Liver (tissue), 9 donors: Measurements from ENCODE around the gene CMTM7. TPM values are rescaled to one million over a fixed set of nuclear protein-coding genes. Genes with fewer than 3 reads are reported as not detected.

Experiments
- DNase-seq: peaks from one replicate; pipeline ENCODE4 v3.0.0-alpha.2; 2017; ENCODE audit warnings: low spot score
- H3K27ac ChIP-seq, 2 donors: one replicate each; pipeline ENCODE4 v1.7.0; 2013; ENCODE audit warnings: inconsistent platforms in 2 of 2, low read length in 2 of 2, control low read depth in 1 of 2, low read depth in 1 of 2, mild to moderate bottlenecking in 1 of 2
- H3K27me3 ChIP-seq, 4 donors: one replicate each; pipeline versions ENCODE4 v1.6.1 to v1.7.0; 2013; ENCODE audit warnings: low read length in 3 of 4, inconsistent platforms in 1 of 4, mild to moderate bottlenecking in 1 of 4, moderate library complexity in 1 of 4; ENCODE audit not compliant: control insufficient read depth in 4 of 4, insufficient read depth in 4 of 4
- H3K36me3 ChIP-seq, 4 donors: one replicate each; pipeline versions ENCODE4 v1.6.1 to v1.7.0; 2013; ENCODE audit warnings: low read length in 3 of 4, mild to moderate bottlenecking in 3 of 4, low read depth in 1 of 4, moderate library complexity in 1 of 4; ENCODE audit not compliant: control insufficient read depth in 4 of 4, insufficient read depth in 3 of 4
- H3K4me1 ChIP-seq, 4 donors: one replicate each; pipeline versions ENCODE4 v1.6.1 to v1.7.0; 2013; ENCODE audit warnings: low read length in 3 of 4, mild to moderate bottlenecking in 3 of 4, moderate library complexity in 1 of 4; ENCODE audit not compliant: control insufficient read depth in 4 of 4, insufficient read depth in 4 of 4
- H3K4me3 ChIP-seq, 3 donors: one replicate each; pipeline versions ENCODE4 v1.6.1 to v1.7.0; 2013; ENCODE audit warnings: low read length in 3 of 3, control low read depth in 1 of 3, low read depth in 1 of 3, mild to moderate bottlenecking in 1 of 3
- H3K9ac ChIP-seq, 2 donors: one replicate each; pipeline ENCODE4 v1.7.0; 2013; ENCODE audit warnings: low read length in 2 of 2, mild to moderate bottlenecking in 2 of 2, moderate library complexity in 2 of 2, control low read depth in 1 of 2, low read depth in 1 of 2
- H3K9me3 ChIP-seq, 4 donors: one replicate each; pipeline versions ENCODE4 v1.6.1 to v1.7.0; 2013; ENCODE audit warnings: low read length in 3 of 4; ENCODE audit not compliant: control insufficient read depth in 4 of 4
- ATF3 ChIP-seq: IDR thresholded peaks from 2 replicates; pipeline ENCODE4 v1.6.1; 2016; ENCODE audit warnings: antibody characterized with exemption
- EGR1 ChIP-seq, 2 donors: IDR thresholded peaks; 2 replicates each; pipeline ENCODE4 v1.6.1; 2016 to 2018; ENCODE audit warnings: antibody characterized with exemption in 2 of 2, low read depth in 2 of 2
- FOXA2 ChIP-seq: IDR thresholded peaks from 2 replicates; pipeline ENCODE4 v1.6.1; 2016; ENCODE audit warnings: antibody characterized with exemption
- HNF4A ChIP-seq, 2 donors: conservative IDR thresholded peaks; 2 replicates each; pipeline ENCODE4 v1.6.1; 2016; ENCODE audit warnings: antibody characterized with exemption in 2 of 2, mild to moderate bottlenecking in 2 of 2
- HNF4G ChIP-seq: IDR thresholded peaks from 2 replicates; pipeline ENCODE4 v1.6.1; 2016; ENCODE audit warnings: antibody characterized with exemption
- JUND ChIP-seq, 2 donors: IDR thresholded peaks; 2 replicates each; pipeline ENCODE4 v1.6.1; 2016; ENCODE audit warnings: antibody characterized with exemption in 2 of 2
- NR2F2 ChIP-seq: IDR thresholded peaks from 2 replicates; pipeline ENCODE4 v1.6.1; 2016; ENCODE audit warnings: antibody characterized with exemption
- RAD21 ChIP-seq, 2 donors: IDR thresholded peaks; 2 replicates each; pipeline ENCODE4 v1.6.1; 2016; ENCODE audit warnings: antibody characterized with exemption in 2 of 2, mild to moderate bottlenecking in 2 of 2
- RXRA ChIP-seq, 2 donors: IDR thresholded peaks; 2 replicates each; pipeline ENCODE4 v1.6.1; 2017 to 2018; ENCODE audit warnings: antibody characterized with exemption in 2 of 2, mild to moderate bottlenecking in 1 of 2
- SP1 ChIP-seq: IDR thresholded peaks from 2 replicates; pipeline ENCODE4 v1.6.1; 2018; ENCODE audit warnings: antibody characterized with exemption, mild to moderate bottlenecking
- TAF1 ChIP-seq: conservative IDR thresholded peaks from 2 replicates; pipeline ENCODE4 v1.6.1; 2016; ENCODE audit warnings: antibody characterized with exemption, mild to moderate bottlenecking
- YY1 ChIP-seq: IDR thresholded peaks from 2 replicates; pipeline ENCODE4 v1.6.1; 2016; ENCODE audit warnings: antibody characterized with exemption, mild to moderate bottlenecking
- WGBS: extraction: QIAGEN DNeasy Blood & Tissue Kit; methylation state at CpG from one replicate; pipeline ENCODE4 v1.1.7; 2013; 5-methylcytosine and 5-hydroxymethylcytosine counted together
- polyA plus RNA-seq, 2 donors: library from polyadenylated mRNA; stranded (reverse) in 1 of 2; unstranded in 1 of 2; fragments of 200-250 nt in 1 of 2; fragments of >200 nt in 1 of 2; fragmentation: Nextera tagmentation in 1 of 2; extraction: Ambion mirVana in 1 of 2; gene quantifications; one replicate each; pipeline versions ENCODE4 v1.2.1 to v1.2.3, GENCODE V29; 2013 to 2015
- total RNA-seq, 2 donors: library from RNA; depleted of rRNA; stranded (reverse); fragments of >200 nt; gene quantifications; one replicate each; pipeline ENCODE4 v1.2.3, GENCODE V29; 2014
- TF ChIP-seq, protein P1 (sequence below): IDR thresholded peaks from 2 replicates; pipeline ENCODE4 v1.6.1; 2016; ENCODE audit warnings: antibody characterized with exemption, mild to moderate bottlenecking
- TF ChIP-seq, protein P2 (sequence below): IDR thresholded peaks from 2 replicates; pipeline ENCODE4 v1.6.1; 2016; ENCODE audit warnings: antibody characterized with exemption
- TF ChIP-seq, protein P3 (sequence below): IDR thresholded peaks from 2 replicates; pipeline ENCODE4 v1.6.1; 2016; ENCODE audit warnings: antibody characterized with exemption
- TF ChIP-seq, protein P4 (sequence below): fragments of 150-350 bp; IDR thresholded peaks from 2 replicates; pipeline ENCODE4 v1.5.1; 2017; ENCODE audit warnings: improper control_type of control experiment, low read depth, low read length; ENCODE audit not compliant: missing input control
- donor health status: healthy.
- donor health status: healthy.
- donor health status: healthy.
- donor health status: healthy.
- donor health status: healthy.

CMTM7 gene
- total and polyA plus RNA-seq, 4 donors = 3.6 to 20.3 (median 4.1) TPM

GRCh38 chr3:32372213-32372490 lies 19.5 kb upstream of the CMTM7 start:
- TF ChIP-seq FOXA2 = no peak
- TF ChIP-seq RXRA (IDR thresholded peaks at IDR 0.05) = no peak
- no peak for TF ChIP-seq HNF4G
- no peak for TF ChIP-seq RAD21 (IDR thresholded peaks at IDR 0.05)
- no peak for TF ChIP-seq SP1
- no peak for TF ChIP-seq HNF4A (conservative IDR thresholded peaks at IDR 0.05)
- no peak for TF ChIP-seq JUND (IDR thresholded peaks at IDR 0.05)
- no peak for TF ChIP-seq ATF3
- TF ChIP-seq NR2F2 = no peak
- TF ChIP-seq EGR1 (IDR thresholded peaks at IDR 0.05; ENCODE audit: low read depth in 2 of 2) = no peak
- TF ChIP-seq TAF1 = no peak
- TF ChIP-seq, protein P1, sequence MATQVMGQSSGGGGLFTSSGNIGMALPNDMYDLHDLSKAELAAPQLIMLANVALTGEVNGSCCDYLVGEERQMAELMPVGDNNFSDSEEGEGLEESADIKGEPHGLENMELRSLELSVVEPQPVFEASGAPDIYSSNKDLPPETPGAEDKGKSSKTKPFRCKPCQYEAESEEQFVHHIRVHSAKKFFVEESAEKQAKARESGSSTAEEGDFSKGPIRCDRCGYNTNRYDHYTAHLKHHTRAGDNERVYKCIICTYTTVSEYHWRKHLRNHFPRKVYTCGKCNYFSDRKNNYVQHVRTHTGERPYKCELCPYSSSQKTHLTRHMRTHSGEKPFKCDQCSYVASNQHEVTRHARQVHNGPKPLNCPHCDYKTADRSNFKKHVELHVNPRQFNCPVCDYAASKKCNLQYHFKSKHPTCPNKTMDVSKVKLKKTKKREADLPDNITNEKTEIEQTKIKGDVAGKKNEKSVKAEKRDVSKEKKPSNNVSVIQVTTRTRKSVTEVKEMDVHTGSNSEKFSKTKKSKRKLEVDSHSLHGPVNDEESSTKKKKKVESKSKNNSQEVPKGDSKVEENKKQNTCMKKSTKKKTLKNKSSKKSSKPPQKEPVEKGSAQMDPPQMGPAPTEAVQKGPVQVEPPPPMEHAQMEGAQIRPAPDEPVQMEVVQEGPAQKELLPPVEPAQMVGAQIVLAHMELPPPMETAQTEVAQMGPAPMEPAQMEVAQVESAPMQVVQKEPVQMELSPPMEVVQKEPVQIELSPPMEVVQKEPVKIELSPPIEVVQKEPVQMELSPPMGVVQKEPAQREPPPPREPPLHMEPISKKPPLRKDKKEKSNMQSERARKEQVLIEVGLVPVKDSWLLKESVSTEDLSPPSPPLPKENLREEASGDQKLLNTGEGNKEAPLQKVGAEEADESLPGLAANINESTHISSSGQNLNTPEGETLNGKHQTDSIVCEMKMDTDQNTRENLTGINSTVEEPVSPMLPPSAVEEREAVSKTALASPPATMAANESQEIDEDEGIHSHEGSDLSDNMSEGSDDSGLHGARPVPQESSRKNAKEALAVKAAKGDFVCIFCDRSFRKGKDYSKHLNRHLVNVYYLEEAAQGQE = no peak
- TF ChIP-seq, protein P2, sequence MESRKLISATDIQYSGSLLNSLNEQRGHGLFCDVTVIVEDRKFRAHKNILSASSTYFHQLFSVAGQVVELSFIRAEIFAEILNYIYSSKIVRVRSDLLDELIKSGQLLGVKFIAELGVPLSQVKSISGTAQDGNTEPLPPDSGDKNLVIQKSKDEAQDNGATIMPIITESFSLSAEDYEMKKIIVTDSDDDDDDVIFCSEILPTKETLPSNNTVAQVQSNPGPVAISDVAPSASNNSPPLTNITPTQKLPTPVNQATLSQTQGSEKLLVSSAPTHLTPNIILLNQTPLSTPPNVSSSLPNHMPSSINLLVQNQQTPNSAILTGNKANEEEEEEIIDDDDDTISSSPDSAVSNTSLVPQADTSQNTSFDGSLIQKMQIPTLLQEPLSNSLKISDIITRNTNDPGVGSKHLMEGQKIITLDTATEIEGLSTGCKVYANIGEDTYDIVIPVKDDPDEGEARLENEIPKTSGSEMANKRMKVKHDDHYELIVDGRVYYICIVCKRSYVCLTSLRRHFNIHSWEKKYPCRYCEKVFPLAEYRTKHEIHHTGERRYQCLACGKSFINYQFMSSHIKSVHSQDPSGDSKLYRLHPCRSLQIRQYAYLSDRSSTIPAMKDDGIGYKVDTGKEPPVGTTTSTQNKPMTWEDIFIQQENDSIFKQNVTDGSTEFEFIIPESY = no peak
- TF ChIP-seq, protein P3, sequence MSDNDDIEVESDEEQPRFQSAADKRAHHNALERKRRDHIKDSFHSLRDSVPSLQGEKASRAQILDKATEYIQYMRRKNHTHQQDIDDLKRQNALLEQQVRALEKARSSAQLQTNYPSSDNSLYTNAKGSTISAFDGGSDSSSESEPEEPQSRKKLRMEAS = no peak
- Histone ChIP-seq H3K9me3 (no peaks in the 10 kb centered on the region), H3K4me3 (no peak overlapping the region), H3K4me1 (no peaks in the 10 kb centered on the region), H3K36me3 (peaks cover 0 to 15% (median 1%) of the 10 kb centered on the region in 4 donors), H3K9ac (no peak overlapping the region), H3K27ac (no peak overlapping the region), H3K27me3 (no peaks in the 10 kb centered on the region)
- WGBS = 97% methylated on average over 4 of the region's 4 CpGs
- DNase-seq = no peak

- H3K4me1 ChIP-seq = no peaks in the 10 kb centered on the region
- no peak for TF ChIP-seq YY1
- TF ChIP-seq, protein P4, sequence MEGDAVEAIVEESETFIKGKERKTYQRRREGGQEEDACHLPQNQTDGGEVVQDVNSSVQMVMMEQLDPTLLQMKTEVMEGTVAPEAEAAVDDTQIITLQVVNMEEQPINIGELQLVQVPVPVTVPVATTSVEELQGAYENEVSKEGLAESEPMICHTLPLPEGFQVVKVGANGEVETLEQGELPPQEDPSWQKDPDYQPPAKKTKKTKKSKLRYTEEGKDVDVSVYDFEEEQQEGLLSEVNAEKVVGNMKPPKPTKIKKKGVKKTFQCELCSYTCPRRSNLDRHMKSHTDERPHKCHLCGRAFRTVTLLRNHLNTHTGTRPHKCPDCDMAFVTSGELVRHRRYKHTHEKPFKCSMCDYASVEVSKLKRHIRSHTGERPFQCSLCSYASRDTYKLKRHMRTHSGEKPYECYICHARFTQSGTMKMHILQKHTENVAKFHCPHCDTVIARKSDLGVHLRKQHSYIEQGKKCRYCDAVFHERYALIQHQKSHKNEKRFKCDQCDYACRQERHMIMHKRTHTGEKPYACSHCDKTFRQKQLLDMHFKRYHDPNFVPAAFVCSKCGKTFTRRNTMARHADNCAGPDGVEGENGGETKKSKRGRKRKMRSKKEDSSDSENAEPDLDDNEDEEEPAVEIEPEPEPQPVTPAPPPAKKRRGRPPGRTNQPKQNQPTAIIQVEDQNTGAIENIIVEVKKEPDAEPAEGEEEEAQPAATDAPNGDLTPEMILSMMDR = no peak
- H3K27ac ChIP-seq = no peak overlapping the region
- DNase-seq = no peak
- no peaks in the 10 kb centered on the region for H3K9me3 ChIP-seq
- peaks cover 0 to 8% (median 1%) of the 10 kb centered on the region in 4 donors for H3K36me3 ChIP-seq
- no peak overlapping the region for H3K9ac ChIP-seq
- H3K4me3 ChIP-seq = no peak overlapping the region
- WGBS = 76% methylated on average over 5 of the region's 5 CpGs
- H3K27me3 ChIP-seq = no peaks in the 10 kb centered on the region
Observed at GRCh38 chr3:32373276-32373675, 18.4 kb upstream of the CMTM7 start.
